Stimulated activated CD8-positive, alpha-beta memory T cell treated with anti-CD3 and anti-CD28 coated beads, Interleukin-4, amount 100 ng/mL, for 4 hours (primary cell): ENCODE results near the gene AP4B1.
A peak's percentile ranks its signal among the peaks of the same experiment; 100 is the strongest.

Source experiments
- DNase-seq, 2 donors: peaks; one replicate each; pipeline ENCODE4 v3.0.0-alpha.2; 2020; ENCODE audit warnings: low read depth in 2 of 2, low spot score in 1 of 2

AP4B1 gene

GRCh38 chr1:113930499-113931161, 26.0 kb upstream of the AP4B1 start:
- DNase-seq, result peak; percentile 24 to 36

- peak; percentile 20 to 48 for DNase-seq
Measured at GRCh38 chr1:113929750-113930498, 25.3 kb upstream of the AP4B1 start.

- peak; percentile 83 to 85 for DNase-seq
Measured at GRCh38 chr1:113928941-113929749, 24.5 kb upstream of the AP4B1 start, which contains the start of gene HIPK1. HIPK1 (plus strand) TSS chr1:113929324.

- no peak for DNase-seq
Measured at GRCh38 chr1:113928187-113928930, 23.8 kb upstream of the AP4B1 start.

- DNase-seq, result no peak
Measured at GRCh38 chr1:113924473-113924872, 19.9 kb upstream of the AP4B1 start.

- no peak for DNase-seq
Measured at GRCh38 chr1:113922957-113923356, 18.4 kb upstream of the AP4B1 start.

GRCh38 chr1:113918243-113918642, 13.6 kb upstream of the AP4B1 start:
- no peak for DNase-seq

GRCh38 chr1:113917400-113918082, 12.9 kb upstream of the AP4B1 start:
- DNase-seq, result no peak

- DNase-seq, result no peak
Measured at GRCh38 chr1:113916974-113917373, 12.4 kb upstream of the AP4B1 start.

- no peak for DNase-seq
Measured at GRCh38 chr1:113913887-113914664, 9.5 kb upstream of the AP4B1 start.

- no peak for DNase-seq
Measured at GRCh38 chr1:113913312-113913668, 8.7 kb upstream of the AP4B1 start.

- no peak for DNase-seq
Measured at GRCh38 chr1:113912594-113913311, 8.2 kb upstream of the AP4B1 start.

- no peak for DNase-seq
Measured at GRCh38 chr1:113905435-113905861, 849 bp upstream of the AP4B1 start.

GRCh38 chr1:113904293-113904673, 316 bp downstream of the AP4B1 start:
- no peak for DNase-seq

GRCh38 chr1:113903501-113904292, 902 bp downstream of the AP4B1 start:
- DNase-seq, result no peak

GRCh38 chr1:113901191-113901590, 3.4 kb downstream of the AP4B1 start:
- DNase-seq, result no peak

- DNase-seq, result no peak
Measured at GRCh38 chr1:113899111-113899510, 5.5 kb downstream of the AP4B1 start.

GRCh38 chr1:113898241-113898814, 6.3 kb downstream of the AP4B1 start:
- DNase-seq, result no peak
